GM21528 (cell line): ENCODE measurements around the gene DCAF7.

Experiments
- ATAC-seq: cut with Tn5 transposase; IDR thresholded peaks from one replicate; pipeline ENCODE4 v1.9.1; 2021; ENCODE audit warnings: mild to moderate bottlenecking, moderate library complexity; ENCODE audit not compliant: unreplicated experiment, low FRiP score

The DCAF7 gene

DNA sequence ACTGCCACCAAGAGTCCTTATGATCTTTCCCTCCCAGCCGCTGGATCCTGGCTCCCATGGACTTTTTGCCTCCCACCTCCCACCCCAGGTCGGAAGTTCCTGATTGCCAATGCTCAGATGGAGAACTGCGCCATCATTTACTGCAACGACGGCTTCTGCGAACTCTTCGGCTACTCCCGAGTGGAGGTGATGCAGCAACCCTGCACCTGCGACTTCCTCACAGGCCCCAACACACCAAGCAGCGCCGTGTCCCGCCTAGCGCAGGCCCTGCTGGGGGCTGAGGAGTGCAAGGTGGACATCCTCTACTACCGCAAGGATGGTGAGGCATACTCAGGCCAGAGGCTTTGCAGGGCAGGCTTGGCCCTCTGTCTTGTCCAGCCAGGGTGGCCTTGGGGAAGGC, 26.2 kb upstream of the DCAF7 start:
- no peak for ATAC-seq

- ATAC-seq, result no peak
Measured at GRCh38 chr17:63525190-63525946, 24.9 kb upstream of the DCAF7 start.

GRCh38 chr17:63526861-63527260, 23.4 kb upstream of the DCAF7 start:
- ATAC-seq, result no peak

GRCh38 chr17:63528183-63528582, 22.1 kb upstream of the DCAF7 start:
- no peak for ATAC-seq

GRCh38 chr17:63529711-63530556, 20.3 kb upstream of the DCAF7 start:
- ATAC-seq, result no peak

GRCh38 chr17:63530557-63531021, 19.7 kb upstream of the DCAF7 start:
- no peak for ATAC-seq

GRCh38 chr17:63531022-63531965, 19.0 kb upstream of the DCAF7 start:
- no peak for ATAC-seq

DNA sequence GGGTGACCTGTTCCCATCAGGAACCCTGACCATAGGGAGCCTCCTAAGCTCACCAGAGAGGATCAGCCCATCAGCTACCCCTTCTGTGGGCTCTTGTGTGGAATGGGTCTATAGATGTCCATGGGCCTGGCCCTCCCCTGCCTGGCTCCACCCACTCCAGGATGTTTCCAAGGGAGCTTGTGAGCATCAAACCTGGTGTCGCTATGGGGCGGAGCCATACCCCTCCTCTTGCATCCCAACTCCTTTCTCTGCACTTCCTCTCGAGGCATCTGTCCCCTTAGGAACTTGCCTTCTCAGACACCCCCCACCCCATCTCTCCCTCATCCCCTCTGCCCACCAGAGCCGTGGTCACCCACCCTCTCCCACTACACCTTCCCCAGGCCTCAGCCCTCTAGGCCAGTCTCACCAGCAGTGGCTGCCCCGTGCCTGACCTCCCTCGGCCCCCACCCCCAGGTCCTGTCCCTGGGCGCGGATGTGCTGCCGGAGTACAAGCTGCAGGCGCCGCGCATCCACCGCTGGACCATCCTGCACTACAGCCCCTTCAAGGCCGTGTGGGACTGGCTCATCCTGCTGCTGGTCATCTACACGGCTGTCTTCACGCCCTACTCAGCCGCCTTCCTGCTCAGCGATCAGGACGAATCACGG, 16.7 kb upstream of the DCAF7 start:
- no peak for ATAC-seq

- ATAC-seq, result no peak
Measured at GRCh38 chr17:63534078-63534570, 16.2 kb upstream of the DCAF7 start.

DNA sequence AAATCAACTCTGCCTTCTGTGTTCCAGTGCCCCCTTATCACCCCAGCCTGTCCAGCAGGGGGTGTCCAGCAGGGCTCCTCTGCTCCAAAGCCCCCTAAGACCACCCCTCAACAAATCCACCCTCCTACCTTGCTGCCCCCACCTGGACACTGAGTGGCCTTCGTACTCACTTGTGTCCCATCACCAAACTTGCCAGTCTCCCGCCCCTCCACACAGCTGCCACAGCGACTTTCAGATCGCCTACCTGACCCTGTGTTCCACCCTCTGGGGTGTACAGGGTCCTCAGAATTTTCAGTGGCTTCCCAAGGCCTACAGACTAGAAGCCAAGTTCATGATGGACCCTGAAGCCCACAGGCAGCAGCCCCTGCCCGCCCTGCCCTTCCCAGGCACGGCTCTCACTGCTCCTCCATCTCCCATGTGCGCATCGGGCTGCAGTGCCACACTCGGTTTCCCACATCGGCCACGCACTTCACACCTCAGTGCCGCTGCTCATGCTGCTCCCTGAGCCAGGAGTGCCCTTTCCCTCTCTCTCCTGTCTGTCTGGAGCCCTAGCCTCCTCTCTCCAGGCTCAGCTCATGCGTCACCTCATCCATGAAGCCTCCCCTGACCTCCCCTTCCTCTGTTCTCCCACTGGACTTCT, 15.3 kb upstream of the DCAF7 start:
- no peak for ATAC-seq

- ATAC-seq, result no peak
Measured at GRCh38 chr17:63535640-63536039, 14.6 kb upstream of the DCAF7 start.

DNA sequence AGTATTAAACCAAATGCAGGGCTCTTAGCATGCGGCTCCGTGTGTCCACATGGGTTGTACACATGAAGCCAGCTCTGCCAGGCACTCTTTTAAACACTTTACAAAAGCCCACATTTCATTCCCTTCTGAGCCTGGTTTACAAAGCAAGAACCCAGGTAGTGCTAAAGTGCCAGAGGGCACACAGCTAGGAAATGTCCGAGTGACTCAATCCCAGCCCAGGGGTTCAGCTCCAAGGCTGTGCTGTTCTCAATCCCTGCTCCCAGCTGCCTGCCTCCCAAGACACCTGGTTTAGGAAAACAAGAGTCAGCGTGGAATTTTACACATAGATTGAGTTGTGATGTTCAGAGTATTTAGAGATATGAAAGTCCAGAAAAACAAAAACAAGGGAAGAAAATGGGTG, 13.3 kb upstream of the DCAF7 start:
- no peak for ATAC-seq

- no peak for ATAC-seq
Measured at GRCh38 chr17:63537991-63538692, 12.1 kb upstream of the DCAF7 start.

DNA sequence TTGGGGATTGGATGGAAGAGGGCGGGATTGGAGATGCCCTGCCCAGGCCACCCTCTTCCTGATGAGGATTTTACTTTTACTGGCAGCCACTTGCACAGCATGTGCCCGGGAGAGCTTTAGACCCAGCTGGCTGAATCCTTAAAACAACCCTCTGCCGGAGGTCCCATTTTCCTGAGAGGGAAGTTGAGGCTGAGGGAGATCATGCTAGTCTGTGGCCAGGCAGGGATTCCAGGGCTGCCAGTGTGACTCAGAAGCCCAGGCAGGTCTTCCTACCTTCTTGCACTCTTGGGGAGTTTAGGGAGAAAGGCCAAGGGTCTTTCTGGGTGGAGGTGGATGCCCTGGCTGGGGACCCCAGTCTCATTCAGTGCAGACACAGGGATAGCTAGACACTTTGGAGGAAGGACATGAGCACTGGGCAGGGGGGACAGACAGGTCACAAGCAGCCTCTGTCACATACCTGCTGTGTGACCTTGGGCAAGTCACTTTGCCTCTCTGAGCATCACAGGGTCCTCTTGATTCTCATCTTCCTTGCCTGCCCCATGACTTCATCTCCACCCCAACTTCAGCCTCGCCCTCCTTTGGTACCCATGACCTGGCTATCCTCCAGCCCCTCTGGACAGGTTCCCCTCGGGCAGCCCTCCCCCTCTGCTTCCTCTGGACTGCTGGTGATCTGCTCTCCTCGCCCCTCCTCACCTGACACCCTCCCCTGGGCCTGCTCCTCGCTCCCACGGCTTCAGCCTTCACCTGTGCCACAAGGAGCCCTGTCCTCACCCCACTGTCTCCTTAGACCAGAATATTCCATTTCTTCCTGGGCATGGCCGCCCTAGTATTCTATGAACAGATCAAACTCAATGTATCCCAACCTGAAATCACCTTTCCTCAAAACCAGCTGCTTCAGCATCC, 11.3 kb upstream of the DCAF7 start:
- ATAC-seq, result no peak

DNA sequence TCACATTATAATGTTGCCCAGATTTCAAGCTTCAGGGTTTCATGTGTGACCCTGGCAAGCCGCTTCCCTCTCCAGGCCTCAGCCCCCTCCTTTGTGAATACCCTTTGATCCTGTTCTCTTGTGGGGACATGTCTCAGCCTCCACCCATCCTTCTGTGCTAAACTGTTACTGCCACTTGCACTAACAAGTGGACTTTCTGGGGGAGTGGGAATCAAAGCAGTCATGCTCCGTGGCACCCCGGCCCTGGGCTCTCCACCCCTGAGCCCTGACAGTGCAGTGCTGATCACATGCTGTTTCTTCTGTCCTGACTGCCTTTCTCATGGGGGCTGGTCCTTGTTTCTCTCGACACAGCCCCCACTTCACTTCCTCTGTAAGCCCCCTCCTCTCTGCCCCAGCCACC, 9.7 kb upstream of the DCAF7 start:
- no peak for ATAC-seq

GRCh38 chr17:63542218-63542545, 8.1 kb upstream of the DCAF7 start:
- ATAC-seq, result no peak

DNA sequence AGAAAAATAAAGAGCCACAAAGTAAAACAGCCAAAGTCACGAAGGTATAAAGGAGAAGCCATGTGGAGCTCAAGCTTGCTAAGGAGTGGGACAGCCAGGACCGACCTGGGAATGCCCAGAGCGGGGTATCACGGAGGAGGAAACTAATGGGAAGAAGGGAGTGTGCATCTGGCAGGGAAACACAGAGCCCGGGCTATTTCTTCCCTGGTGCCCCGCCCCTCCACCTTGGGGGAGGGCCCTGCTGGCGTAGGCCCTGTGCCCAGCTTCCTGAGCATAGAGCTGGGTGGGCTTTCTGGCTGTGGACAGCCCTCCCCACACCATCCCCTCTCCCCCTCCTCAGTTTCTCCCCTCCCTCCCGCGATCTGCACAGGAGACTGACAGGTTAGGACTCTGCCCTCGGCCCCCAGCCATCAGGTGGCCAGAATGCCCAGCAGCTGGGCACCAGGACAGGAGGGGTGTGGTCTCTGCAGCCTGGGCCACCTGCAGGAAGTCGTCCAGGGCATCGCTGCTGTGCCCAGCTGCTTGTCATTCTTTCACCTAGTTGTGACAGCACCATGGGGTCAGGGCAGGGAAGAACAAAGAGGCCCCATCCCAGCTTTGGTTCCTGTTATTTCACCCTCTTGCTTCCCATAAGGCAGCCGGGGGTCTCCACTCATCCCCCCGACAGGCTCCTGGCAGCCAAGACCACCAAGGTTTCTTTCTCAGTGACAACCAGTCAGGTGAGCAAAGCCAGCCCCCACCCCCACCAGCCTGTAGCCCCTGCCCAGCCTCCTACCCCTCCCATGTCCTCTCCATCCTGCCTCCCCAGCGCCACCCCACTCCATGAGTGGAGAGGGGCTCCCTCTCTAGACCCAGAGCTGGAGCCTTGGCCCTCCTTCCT, 7.1 kb upstream of the DCAF7 start:
- no peak for ATAC-seq
